NCI-H1436 (cell line): ENCODE data around the gene SLF2.
"Not testable (repeated sequence)": the region's sequence is repeated elsewhere in the genome, so short reads cannot be mapped to it uniquely, and the experiment has no call there.

Experiments used
- DNase-seq: peaks from one replicate; lab custom pipeline; 2025; lab: John Stamatoyannopoulos, UW

SLF2 gene

DNA sequence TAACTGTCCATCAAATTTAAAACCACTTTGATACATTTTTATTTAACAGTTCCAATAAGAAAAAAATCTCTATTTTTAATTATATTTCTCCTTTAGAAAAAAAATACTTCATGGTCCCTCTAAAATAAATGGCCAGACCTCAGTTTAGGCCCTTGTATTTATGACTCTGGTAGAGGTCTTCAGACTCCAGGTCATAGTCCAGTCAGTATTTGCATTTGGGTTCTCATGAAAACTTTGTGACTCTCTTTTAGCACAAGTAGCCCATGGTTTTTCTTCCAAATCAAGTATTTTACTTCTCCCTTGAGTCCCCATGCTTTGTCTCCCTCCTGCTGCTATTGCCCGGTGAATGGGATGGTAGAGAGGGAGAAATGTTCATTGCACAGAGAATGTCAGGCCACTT lies 51.1 kb downstream of the SLF2 start:
- no peak for DNase-seq

DNA sequence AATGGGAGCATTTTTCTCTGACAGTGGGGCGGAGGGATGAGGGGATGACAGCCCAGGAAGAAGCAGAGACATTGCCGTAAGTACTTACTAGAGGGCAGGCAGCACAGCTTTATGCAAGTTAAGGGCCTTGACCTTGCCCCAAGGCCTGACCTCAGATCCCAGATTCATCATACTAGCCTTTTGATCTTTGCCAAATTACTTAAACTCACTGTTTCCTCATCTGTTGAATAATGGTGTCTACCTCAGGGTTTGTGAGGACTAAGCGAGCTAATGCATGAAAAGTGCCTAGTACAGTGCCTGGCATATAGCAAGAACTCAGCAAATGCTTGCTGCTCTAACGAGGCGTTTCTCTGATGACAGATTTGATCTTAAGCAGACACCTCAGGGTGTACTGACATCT lies 53.1 kb downstream of the SLF2 start:
- DNase-seq, result no peak

DNA sequence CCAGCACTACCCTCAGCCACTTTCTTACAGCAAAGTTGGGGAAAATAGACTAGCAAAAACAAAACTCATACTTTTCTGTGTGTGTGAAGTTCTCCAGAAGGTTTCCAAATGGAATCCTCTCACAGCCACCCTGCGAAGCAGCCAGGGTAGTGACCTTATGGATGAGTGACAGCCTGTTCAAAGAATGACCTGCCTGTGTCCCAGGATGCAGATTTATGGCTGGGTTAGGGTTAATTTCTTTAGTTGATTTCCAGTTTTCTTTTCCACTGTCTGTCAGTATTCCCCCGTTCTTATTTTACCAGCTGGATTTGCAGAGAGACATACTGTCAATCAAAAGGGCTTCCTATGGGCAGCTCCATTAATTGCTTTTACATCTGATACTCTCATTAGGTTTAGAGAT lies 54.1 kb downstream of the SLF2 start:
- no peak for DNase-seq

DNA sequence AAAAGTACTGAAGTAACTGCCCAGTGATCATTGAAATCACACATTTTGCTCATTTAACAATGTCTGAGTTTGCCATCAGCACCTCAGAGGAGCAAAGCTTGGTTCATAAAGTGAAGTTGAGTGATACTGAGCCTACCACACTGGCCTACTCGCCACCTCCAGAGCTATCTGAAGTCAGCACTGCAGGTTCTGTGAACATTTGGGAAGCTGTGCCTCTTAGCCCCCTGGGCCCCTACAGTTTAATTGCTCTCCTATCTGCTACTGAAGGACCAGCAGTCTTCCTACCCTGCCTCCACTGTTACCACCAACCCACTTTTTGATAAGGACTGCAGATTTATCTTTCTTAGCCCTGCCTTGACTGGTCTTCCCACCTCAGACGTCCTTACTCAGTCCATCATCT lies 54.6 kb downstream of the SLF2 start:
- DNase-seq, result no peak

DNA sequence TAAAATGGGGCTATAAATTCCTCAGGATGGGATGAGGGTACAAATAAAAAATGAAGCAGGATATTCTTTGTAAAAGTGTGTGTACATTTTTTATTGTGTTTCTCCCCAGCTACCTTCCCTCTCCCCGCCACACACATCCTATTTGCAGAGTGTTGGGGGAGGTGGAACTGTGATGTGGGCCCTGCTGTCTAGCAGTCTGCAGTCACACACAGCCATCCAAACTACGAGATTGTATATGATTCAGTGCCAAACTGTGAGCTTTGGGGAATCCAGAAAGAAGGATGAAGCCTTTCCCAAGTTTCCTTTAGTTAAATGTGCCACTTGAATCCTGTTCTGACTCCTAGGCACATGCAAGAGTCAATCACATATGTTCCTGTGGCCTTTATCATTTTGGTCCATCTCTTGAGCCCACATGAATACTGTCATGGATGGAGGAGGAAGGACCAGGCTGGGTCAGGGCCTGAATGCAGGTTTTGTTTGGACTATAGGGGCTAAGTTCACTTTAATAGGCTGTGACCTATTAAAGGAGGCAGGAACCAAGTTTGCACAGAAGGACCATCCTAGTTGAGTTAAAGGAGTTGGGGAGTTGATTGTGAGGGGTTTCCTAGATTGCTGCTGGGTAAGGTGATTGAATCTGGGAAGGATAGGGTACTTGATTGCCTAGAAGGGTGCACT lies 55.4 kb downstream of the SLF2 start:
- DNase-seq, result no peak

DNA sequence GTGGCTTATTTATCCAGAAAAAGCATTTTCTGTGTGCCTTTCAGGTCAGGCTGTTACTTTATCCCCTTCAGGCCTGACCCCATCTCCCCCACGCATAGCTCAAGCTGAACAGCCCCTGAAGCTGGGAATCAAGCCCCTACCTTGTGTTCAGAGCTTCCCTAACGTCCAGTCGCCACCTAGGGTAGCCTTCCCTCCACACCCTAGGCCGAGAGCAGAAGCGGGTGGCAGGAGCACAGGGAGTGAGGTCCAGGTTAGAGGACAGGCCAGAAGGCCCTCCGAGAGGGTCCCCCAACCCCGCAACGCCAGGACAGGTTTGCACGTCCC lies 56.1 kb downstream of the SLF2 start:
- no peak for DNase-seq

DNA sequence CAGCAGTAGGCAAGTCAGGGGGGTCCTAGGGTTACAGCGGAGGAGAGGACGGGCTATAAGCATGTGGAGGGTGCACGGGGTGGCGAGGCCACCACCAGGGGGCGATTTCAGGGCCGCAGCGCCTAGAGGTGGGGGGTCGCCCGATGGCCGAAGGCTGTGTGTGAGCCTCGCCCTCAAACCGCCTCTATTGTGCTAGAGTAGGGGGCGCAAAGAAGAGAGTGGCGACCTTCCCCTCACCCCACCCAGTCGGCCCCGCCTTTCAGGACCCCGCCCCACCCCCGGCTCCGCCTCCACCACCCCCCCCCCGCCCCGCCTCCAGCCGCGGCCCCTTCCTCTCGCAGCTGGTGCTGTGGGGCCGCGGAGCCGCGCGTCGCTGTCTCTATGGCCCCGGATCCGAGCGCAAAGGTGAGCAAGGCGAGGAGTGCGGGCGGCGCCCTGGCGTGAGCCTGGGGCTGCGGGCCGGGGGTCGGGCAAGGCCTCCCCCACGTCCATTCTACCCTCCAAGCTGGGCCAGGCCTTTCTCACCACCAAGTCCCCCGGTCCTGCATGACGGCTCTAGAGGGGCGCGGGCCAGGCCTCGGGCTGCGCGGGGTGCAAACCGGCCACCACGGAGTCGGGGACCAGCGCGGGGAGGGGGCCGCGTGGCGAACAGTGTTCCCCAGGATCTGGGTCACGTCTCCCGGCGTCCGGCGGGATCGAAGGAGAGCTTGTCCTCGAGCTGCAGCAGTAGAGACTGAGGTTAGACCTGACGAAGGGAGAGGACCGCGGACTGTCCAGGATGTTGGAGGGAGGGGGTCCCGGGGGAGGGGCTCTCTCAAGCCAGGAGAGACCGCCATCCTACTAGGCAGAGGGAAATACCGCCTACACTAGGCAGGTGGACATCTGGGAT lies 56.7 kb downstream of the SLF2 start, which contains the start of gene SEMA4G:
SEMA4G (plus strand) TSS at position 318 of the 889 bp plus-strand sequence. CDS start 3,409 bp downstream, outside the sequence.
- peak; percentile 58 for DNase-seq

DNA sequence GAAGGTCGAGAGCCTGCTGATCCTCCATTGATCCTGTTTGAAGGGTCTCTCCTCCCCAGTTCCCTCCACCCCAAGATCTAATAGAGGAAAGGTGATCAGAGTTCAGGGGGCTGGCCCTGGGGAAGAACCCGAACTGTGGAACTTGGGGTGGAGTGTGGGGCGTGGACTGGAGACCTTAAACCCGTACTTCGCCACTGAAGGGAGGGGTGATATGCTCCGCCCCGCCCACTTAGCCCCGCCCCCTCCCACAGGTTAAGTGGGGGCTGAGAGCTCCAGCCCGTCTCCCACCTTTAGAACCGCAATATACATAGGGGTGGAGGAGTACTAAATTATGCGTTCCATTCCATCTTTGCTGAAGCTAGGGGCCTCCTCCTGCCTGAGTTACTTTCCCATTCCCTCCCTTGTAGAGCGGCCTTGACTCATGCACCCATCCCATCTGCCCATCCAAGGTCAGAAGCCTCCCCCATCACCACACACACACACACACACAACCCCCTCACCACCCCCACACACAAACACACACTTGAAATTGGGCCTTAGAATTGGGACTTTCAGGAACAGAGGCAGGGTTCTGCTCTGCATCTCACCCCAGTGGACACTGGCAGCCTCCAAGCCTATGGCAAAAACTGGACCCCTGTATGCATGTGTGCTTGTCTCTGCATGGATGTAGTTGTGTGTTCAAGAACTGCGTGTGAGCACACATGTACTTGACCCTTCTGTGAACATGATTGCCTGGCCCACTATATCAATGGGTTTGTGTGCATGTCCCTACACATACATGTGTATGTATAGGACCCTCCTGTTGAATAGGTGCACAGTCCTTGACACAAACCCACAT lies 57.5 kb downstream of the SLF2 start:
- DNase-seq, result no peak

DNA sequence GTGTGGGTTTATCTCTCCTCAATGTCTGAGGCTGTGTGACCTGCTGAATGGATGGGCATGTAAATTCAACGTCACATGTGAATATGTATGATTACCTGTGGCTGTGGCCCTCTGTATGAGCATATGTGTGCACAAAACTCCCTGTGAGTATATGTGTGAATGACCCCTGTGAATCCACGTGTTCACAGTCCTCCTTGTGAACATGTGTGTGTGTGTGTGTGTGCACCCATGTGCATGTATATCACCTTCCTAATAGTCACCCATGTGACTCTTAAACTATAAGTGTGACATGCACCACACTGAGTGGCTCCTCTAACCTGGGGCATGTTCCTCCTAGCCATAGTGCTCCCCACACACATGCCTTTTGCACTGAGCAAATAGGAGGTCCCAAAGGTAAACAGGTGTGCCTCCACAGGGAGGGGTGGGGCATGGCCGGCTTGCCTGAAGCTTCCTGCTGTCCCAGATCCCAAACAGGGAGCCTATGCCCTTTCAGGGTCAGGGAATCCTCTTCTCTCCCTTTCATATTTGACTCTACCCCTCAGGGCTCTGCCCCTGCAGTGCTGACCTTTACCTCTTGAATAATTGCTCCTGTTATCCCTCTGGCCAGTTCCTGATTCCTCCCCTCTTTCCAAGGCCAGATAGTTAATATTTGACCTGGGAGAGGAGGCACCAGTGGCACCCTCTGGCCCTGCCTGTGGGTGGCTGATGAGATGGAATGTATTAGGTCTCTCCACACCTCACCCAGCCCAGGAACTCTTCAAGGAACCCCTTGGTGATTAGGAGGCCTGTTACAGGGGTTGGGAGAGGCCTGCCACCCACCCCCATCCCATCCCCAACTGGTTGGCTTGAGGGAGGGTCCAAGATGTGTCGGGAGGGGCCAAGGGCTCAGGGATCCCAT lies 58.4 kb downstream of the SLF2 start:
- DNase-seq, result no peak

DNA sequence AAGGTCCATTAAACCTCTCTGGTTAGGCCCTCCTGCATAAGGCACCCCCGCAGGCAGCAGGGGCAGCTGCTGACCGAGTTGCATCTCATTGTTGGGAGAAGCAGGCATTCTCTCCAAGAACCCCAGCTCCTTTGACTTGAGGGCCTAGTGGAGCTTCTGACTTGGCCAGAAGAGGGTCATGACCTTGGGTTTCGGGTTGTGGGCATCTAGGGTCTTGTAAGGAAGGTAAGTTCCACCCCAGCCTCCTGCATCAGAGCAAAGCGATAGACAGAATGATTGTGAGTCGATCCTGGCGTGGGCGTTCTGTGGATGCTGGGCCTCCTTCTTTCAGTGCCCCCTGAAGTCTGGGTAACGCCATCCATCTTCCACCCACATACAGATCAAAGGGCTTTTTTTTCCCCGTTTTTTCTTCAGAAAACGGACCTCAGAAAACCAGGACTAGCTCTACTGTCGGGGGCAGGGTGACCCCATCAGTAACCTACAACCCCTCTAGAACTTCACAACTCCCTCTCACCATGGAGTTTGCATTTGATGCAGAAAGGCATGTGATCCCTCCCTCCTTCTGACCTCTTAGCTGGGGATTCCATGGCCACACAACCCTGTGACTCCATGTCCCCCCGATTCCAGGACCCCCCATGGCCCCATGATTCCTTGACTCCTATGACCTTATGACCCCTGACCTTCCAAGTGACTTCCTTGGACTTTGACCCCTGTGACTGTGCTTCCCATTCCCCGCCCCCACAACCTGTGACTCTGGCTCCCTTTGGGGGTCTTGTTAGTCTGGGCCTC lies 59.5 kb downstream of the SLF2 start:
- DNase-seq, result no peak

DNA sequence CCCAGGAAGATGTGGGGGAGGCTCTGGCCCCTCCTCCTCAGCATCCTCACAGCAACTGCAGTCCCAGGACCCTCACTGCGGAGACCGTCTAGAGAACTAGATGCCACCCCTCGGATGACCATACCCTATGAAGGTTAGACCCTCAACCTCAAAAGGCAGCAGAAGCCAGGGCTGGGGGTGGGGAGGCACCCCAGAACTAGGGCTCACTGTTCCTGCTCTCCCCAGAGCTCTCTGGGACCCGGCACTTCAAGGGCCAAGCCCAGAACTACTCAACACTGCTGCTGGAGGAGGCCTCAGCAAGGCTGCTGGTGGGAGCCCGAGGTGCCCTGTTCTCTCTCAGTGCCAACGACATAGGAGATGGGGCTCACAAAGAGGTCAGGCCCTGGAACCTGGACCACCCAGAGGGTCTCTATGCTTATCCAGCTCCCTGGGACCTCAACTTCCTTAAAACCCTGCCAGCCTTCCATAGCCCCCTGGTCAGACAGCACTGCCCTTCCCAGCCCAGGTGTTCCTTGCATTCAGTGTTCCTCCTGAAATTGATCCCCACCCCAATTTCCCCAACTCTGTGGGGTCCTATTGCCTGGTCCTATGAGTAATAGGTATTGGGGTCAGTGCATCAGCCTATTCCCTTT lies 60.3 kb downstream of the SLF2 start:
- DNase-seq, result no peak

DNA sequence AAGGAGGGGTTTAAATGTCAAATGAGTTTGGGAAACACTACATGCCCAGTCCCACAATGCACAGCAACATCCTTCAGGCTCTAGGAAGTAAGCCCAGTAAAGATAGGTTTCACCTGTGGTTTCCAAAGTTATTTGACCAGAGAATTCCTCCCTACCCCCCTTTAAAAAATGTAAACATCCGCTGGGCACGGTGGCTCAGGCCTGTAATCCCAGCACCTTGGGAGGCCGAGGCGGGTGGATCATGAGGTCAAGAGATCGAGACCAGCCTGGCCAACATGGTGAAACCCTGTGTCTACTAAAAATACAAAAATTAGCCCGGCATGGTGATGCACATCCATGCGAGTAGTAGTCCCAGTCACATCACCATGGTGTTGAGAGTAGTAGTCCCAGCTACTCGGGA lies 62.6 kb downstream of the SLF2 start:
- not testable (repeated sequence) for DNase-seq

DNA sequence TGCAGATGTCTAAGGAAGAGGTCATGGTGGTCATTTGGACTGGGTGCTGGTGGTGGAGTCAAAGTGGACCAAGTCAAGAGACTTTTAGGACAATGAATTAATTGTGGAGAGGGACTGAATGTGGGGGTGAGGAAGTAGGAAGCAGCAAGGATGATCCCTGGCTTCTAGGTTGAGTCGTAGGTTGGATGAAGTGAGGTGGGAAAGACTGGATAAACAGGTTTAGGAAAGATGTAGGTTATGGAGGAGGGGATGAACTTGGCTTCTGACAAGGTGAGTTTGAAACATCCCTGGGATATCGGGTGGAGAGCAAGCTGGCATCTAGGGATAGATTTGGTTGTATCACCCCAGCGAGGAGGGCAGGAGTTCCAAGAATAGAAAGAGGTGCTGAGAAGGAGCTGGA lies 64.1 kb downstream of the SLF2 start:
- no peak for DNase-seq

DNA sequence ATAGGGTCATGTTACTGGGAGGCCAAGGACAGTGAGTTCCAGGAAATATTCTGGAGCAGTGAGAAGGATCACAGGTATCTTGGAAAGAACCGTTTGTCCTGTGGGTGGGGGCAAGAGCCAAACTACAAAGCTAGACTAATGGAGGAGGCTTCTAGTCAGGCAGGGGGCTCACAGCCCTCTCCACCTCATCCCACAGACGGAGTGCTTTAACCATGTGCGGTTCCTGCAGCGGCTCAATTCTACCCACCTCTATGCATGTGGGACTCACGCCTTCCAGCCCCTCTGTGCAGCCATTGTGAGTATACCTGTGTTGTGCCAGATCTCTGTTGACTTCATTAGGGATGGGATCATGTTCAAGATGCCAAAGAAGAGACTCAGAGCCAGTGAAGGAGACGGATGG lies 64.7 kb downstream of the SLF2 start:
- DNase-seq, result no peak

DNA sequence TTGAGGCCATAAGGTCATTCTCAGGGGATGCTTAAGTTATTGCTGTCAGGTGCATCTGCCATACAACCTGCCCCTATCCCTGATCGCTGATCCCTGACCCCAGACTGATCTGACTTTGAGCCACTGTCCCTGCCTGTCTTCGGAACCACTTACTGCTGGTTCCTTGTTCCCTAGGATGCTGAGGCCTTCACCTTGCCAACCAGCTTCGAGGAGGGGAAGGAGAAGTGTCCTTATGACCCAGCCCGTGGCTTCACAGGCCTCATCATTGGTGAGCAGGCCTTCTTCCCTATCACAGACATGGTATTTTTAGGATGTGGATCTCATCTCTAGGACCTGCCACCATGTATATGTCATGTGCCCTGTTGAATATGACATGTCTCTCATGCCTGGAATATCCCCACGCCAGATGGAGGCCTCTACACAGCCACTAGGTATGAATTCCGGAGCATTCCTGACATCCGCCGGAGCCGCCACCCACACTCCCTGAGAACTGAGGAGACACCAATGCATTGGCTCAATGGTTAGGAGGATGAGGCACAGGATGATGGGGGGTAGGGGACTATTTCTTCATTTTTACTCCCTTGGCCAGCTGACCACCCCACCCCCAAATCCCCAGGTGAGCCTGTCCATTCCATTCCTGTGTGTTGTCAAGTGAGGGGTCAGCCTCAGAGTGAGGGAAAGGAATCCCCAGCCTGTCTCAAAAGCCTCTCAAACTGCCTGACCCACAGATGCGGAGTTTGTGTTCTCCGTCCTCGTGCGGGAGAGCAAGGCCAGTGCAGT lies 65.5 kb downstream of the SLF2 start:
- no peak for DNase-seq

DNA sequence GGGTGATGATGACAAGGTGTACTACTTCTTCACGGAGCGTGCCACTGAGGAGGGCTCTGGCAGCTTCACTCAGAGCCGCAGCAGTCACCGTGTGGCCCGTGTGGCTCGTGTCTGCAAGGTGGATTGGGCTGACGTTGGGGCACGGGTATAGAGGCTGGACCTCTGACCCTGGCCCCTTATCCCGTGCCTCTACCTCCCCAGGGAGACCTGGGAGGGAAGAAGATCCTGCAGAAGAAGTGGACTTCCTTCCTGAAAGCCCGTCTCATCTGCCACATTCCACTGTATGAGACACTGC lies 66.1 kb downstream of the SLF2 start:
- no peak for DNase-seq

DNA sequence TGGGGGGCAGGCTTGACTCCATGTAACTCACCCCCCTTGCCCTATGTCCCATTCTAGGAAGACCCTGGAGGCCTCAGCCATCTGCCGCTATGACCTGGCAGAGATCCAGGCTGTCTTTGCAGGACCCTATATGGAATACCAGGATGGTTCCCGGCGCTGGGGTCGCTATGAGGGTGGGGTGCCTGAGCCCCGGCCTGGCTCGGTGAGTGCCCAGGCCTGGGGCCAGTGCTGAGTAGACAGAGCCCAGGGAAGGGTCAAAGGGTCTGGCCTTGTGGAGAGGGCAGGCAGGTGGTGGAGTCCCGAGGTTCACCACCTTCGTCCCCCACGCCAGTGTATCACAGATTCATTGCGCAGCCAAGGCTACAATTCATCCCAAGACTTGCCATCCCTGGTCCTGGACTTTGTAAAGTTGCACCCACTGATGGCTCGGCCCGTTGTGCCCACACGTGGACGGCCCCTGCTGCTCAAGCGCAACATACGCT lies 67.1 kb downstream of the SLF2 start:
- DNase-seq, result no peak

DNA sequence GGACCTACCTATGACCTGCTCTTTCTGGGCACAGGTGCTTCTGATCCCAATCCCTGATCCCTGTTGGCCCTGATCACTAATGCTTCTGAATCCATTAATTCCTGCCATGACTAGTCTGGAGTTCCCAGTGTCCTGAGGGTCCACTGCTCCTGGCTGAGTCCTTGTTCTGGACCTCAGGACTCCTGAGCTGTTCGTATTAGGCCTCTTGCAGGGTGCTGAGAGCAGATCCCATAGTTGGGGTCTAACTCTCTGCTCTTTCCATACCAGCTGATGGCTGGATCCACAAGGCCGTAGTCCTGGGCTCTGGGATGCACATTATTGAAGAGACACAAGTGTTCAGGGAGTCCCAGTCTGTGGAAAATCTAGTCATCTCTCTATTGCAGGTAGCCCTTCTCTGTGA lies 67.5 kb downstream of the SLF2 start:
- no peak for DNase-seq

DNA sequence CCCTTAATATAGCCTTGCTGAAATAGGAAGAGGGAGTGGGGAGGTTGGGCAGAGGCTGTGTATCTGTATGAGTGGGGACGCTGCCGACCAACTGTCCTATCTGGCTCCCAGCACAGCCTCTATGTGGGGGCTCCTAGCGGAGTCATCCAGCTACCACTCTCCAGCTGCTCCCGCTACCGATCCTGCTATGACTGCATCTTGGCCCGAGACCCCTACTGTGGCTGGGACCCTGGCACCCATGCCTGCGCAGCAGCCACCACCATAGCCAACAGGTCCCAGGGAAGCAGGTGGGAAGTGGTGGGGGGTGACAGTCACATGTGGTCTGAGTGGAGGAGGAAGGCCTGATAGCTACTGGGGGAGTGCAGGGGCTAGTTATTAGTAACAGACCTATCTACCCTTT lies 67.9 kb downstream of the SLF2 start:
- no peak for DNase-seq
